HCT116 (cell line): ENCODE results near the gene ZNF438. TPM values are rescaled to one million over a fixed set of nuclear protein-coding genes. Genes with fewer than 3 reads are reported as not detected.

Experiments
- ATAC-seq: fragments of 200-7000 bp; cut with Tn5 transposase; 2 replicates; pipeline ENCODE4 v1.9.1; 2020; ENCODE audit warnings: mild to moderate bottlenecking, moderate library complexity
- BruUV-seq: library from RNA; stranded (reverse); fragments of 400-500 nt; replicated peaks from 2 replicates; lab custom pipeline; 2021; lab: Mats Ljungman, UMichigan
- CTCF ChIA-PET: fragments of 300-600 bp; sonication (Branson Sonifier 250); formaldehyde crosslinking; loops from one replicate; lab custom pipeline; 2021; ENCODE audit warnings: antibody characterized with exemption; lab: Charles Lee
- POLR2A ChIA-PET: fragments of 300-600, 350-600 bp; sonication (Branson Sonifier 250); formaldehyde crosslinking; loops from one replicate; lab custom pipeline; 2021; ENCODE audit warnings: antibody characterized with exemption; lab: Charles Lee
- RAD21 ChIA-PET, 2 experiments: fragments of 300-600 bp; sonication (Branson Sonifier 250); formaldehyde crosslinking; loops; one replicate each; lab custom pipeline; 2023; ENCODE audit warnings: low total read pairs in 2 of 2; ENCODE audit not compliant: uncharacterized antibody in 2 of 2, unreplicated experiment in 2 of 2, low non-redundant PET in 1 of 2; lab: Charles Lee
- DNase-seq: peaks from one replicate; pipeline ENCODE4 v3.0.0-alpha.2; 2010; ENCODE audit warnings: low read depth, low spot score
- H2AFZ ChIP-seq: fragments of 200-600 bp; shearing (Covaris generic), sonication (generic); 2 replicates; pipeline ENCODE4 v1.6.1; 2017; ENCODE audit warnings: low read depth, mixed run types, mixed read lengths, antibody characterized with exemption, low read length; ENCODE audit not compliant: poor library complexity, severe bottlenecking
- H3K27ac ChIP-seq: 2 replicates; pipeline ENCODE4 v1.5.1; 2012; ENCODE audit warnings: low read depth, low read length
- H3K27me3 ChIP-seq: fragments of 200-600 bp; sonication (generic); 2 replicates; pipeline ENCODE4 v1.6.1; 2016; ENCODE audit warnings: mixed run types, low read length, mixed read lengths; ENCODE audit not compliant: insufficient read depth
- H3K36me3 ChIP-seq, 2 experiments: fragments of 200-500 bp in 1 of 2; fragments of 200-600 bp in 1 of 2; sonication (Bioruptor generic) in 1 of 2; sonication (generic) in 1 of 2; 2 replicates each; pipeline versions ENCODE4 v1.5.1 to v1.6.1; 2014 to 2016; ENCODE audit warnings: low read length in 2 of 2, inconsistent platforms in 1 of 2, mixed read lengths in 1 of 2, mixed run types in 1 of 2; ENCODE audit not compliant: insufficient read depth in 2 of 2, control insufficient read depth in 1 of 2
- H3K4me1 ChIP-seq, 2 experiments: fragments of 200-600 bp in 1 of 2; sonication (generic) in 1 of 2; 2 replicates each; pipeline versions ENCODE4 v1.5.1 to v1.6.1; 2012 to 2017; ENCODE audit warnings: low read length in 2 of 2, inconsistent platforms in 1 of 2, mild to moderate bottlenecking in 1 of 2, mixed read lengths in 1 of 2, mixed run types in 1 of 2, moderate library complexity in 1 of 2; ENCODE audit not compliant: insufficient read depth in 2 of 2, control insufficient read depth in 1 of 2
- H3K4me2 ChIP-seq: fragments of 200-600 bp; sonication (generic); 2 replicates; pipeline ENCODE4 v1.6.1; 2017; ENCODE audit warnings: mixed run types, low read length, mixed read lengths
- H3K4me3 ChIP-seq, 2 experiments: fragments of 200-600 bp in 1 of 2; sonication (generic) in 1 of 2; replicated peaks in 1 of 2; 2 replicates each; pipeline ENCODE4 v1.5.1; 2011 to 2016; ENCODE audit warnings: low read length in 2 of 2, control low read depth in 1 of 2, low read depth in 1 of 2, mild to moderate bottlenecking in 1 of 2, mixed read lengths in 1 of 2, mixed run types in 1 of 2
- H3K79me2 ChIP-seq: fragments of 200-600 bp; sonication (generic); 2 replicates; pipeline ENCODE4 v1.6.1; 2017; ENCODE audit warnings: mild to moderate bottlenecking, mixed run types, low read length, moderate library complexity, mixed read lengths; ENCODE audit not compliant: insufficient read depth
- H3K9ac ChIP-seq: fragments of 200-600 bp; sonication (generic); 2 replicates; pipeline ENCODE4 v1.6.1; 2016; ENCODE audit warnings: low read length, mixed read lengths
- H3K9me2 ChIP-seq: fragments of 200-600 bp; sonication (generic), shearing (Covaris generic); 2 replicates; pipeline ENCODE4 v1.6.1; 2017; ENCODE audit warnings: mixed run types, mild to moderate bottlenecking, moderate library complexity; ENCODE audit not compliant: insufficient read depth
- H3K9me3 ChIP-seq, 2 experiments: fragments of 200-500 bp in 1 of 2; fragments of 200-600 bp in 1 of 2; sonication (Bioruptor generic) in 1 of 2; sonication (generic) in 1 of 2; 2 replicates each; pipeline ENCODE4 v1.6.1; 2014 to 2017; ENCODE audit warnings: low read length in 2 of 2, mixed read lengths in 2 of 2, inconsistent platforms in 1 of 2, low read depth in 1 of 2, mild to moderate bottlenecking in 1 of 2, mixed run types in 1 of 2, moderate library complexity in 1 of 2; ENCODE audit not compliant: control insufficient read depth in 1 of 2, insufficient read depth in 1 of 2
- H4K20me1 ChIP-seq: fragments of 200-600 bp; sonication (generic), shearing (Covaris generic); 2 replicates; pipeline ENCODE4 v1.6.1; 2017; ENCODE audit warnings: mixed run types, mild to moderate bottlenecking, moderate library complexity; ENCODE audit not compliant: insufficient read depth
- EGR1 ChIP-seq: IDR thresholded peaks from 2 replicates; pipeline ENCODE4 v1.6.1; 2012; ENCODE audit warnings: low read depth
- ELF1 ChIP-seq: IDR thresholded peaks from 2 replicates; pipeline ENCODE4 v1.6.1; 2012; ENCODE audit warnings: low read depth, borderline replicate concordance
- FOSL1 ChIP-seq: IDR thresholded peaks from 2 replicates; pipeline ENCODE4 v1.6.1; 2012; ENCODE audit warnings: low read depth
- JUND ChIP-seq: IDR thresholded peaks from 2 replicates; pipeline ENCODE4 v1.6.1; 2012
- SIN3A ChIP-seq: IDR thresholded peaks from 2 replicates; pipeline ENCODE4 v1.6.1; 2012; ENCODE audit warnings: low read depth
- SP1 ChIP-seq: IDR thresholded peaks from 2 replicates; pipeline ENCODE4 v1.6.1; 2012; ENCODE audit warnings: low read depth
- SRF ChIP-seq: IDR thresholded peaks from 2 replicates; pipeline ENCODE4 v1.6.1; 2012; ENCODE audit warnings: low read depth
- YY1 ChIP-seq: IDR thresholded peaks from 2 replicates; pipeline ENCODE4 v1.6.1; 2011; ENCODE audit warnings: low read length, low read depth, moderate library complexity, mild to moderate bottlenecking; ENCODE audit not compliant: insufficient replicate concordance; ENCODE audit errors: extremely low read depth
- ZFX ChIP-seq: fragments of 450-650 bp; IDR thresholded peaks from 2 replicates; pipeline ENCODE4 v1.6.1; 2017
- ZNF274 ChIP-seq: fragments of 200-500 bp; sonication (Bioruptor generic); IDR thresholded peaks from 2 replicates; pipeline ENCODE4 v1.6.1; 2014; ENCODE audit warnings: mild to moderate bottlenecking, low read depth, low read length, inconsistent platforms
- intact Hi-C: fragments of 100-400 bp; cut with micrococcal nuclease; formaldehyde crosslinking; loops from 2 replicates; pipeline ENCODE4 v1.10.0; 2022
- total RNA-seq: library from RNA; stranded (reverse); gene quantifications from one replicate; pipeline ENCODE4 v1.2.1, GENCODE V29; 2021; ENCODE audit not compliant: unreplicated experiment
- TF ChIP-seq, protein P1 (sequence below): IDR thresholded peaks from 2 replicates; pipeline ENCODE4 v1.6.1; 2012
- TF ChIP-seq, protein P2 (sequence below), 3 experiments: fragments of 200-600 bp in 1 of 3; sonication (generic) in 1 of 3; IDR thresholded peaks in 2 of 3; conservative IDR thresholded peaks in 1 of 3; 2 replicates each; pipeline ENCODE4 v1.5.1; 2012 to 2017; ENCODE audit warnings: low read depth in 2 of 3, low read length in 2 of 3, antibody characterized with exemption in 1 of 3, borderline replicate concordance in 1 of 3, control low read depth in 1 of 3, mild to moderate bottlenecking in 1 of 3, mixed read lengths in 1 of 3, mixed run types in 1 of 3, moderate library complexity in 1 of 3; ENCODE audit not compliant: insufficient read depth in 1 of 3
- TF ChIP-seq, protein P3 (sequence below): IDR thresholded peaks from 2 replicates; pipeline ENCODE4 v1.6.1; 2012; ENCODE audit warnings: low read depth
- TF ChIP-seq, protein P4 (sequence below): IDR thresholded peaks from 2 replicates; pipeline ENCODE4 v1.6.1; 2012

ZNF438 gene
- total RNA-seq, 1 experiment from 2014 or later: 3.3 TPM

DNA sequence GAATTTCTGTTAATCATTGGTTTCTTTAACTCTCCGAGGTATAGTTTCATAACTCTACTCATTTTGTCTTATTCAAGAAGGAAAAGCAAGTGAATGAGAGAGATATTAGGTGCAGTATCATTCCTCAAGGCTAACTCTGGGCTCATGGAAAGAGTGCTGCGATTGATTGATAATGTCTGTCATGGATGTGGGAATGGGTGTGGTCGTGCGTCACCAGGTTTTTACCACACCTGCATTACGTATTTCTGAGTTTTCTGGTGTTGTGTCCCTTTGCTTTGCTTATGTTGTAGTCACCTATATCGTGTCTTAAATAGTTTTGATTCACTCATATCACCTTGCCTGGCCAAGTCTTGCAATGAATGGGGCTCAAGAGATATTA, 44.9 kb upstream of the ZNF438 start:
- H3K9me2 ChIP-seq: no peaks in the 10 kb centered on the region
- H3K27me3 ChIP-seq: no peaks in the 10 kb centered on the region
- TF ChIP-seq ELF1 (no peak), ZNF274 (no peak), YY1 (no peak), SRF (no peak), FOSL1 (no peak), JUND (no peak), EGR1 (no peak)
- TF ChIP-seq, protein P1, sequence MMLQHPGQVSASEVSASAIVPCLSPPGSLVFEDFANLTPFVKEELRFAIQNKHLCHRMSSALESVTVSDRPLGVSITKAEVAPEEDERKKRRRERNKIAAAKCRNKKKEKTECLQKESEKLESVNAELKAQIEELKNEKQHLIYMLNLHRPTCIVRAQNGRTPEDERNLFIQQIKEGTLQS: no peak
- H3K27ac ChIP-seq: no peak overlapping the region
- H3K9ac ChIP-seq: no peak overlapping the region
- no peak overlapping the region for H3K4me2 ChIP-seq
- H3K9me3 ChIP-seq: no peaks in the 10 kb centered on the region
- H3K4me1 ChIP-seq: peaks cover 0 to 10% of the 10 kb centered on the region in 2 experiments; a peak in 1 of 4 replicates
- intact Hi-C loops: no loop called here
- H2AFZ ChIP-seq: no peak overlapping the region
- ATAC-seq (no peak), DNase-seq (no peak)
- RAD21 ChIA-PET: no interaction called here
- POLR2A ChIA-PET: no interaction called here
- H3K79me2 ChIP-seq: no peaks in the 10 kb centered on the region
- H3K36me3 ChIP-seq: no peaks in the 10 kb centered on the region
- H3K4me3 ChIP-seq: no peak overlapping the region
- CTCF ChIA-PET: no interaction called here
- H4K20me1 ChIP-seq: no peaks in the 10 kb centered on the region
- no TSS peak for BruUV-seq

DNA sequence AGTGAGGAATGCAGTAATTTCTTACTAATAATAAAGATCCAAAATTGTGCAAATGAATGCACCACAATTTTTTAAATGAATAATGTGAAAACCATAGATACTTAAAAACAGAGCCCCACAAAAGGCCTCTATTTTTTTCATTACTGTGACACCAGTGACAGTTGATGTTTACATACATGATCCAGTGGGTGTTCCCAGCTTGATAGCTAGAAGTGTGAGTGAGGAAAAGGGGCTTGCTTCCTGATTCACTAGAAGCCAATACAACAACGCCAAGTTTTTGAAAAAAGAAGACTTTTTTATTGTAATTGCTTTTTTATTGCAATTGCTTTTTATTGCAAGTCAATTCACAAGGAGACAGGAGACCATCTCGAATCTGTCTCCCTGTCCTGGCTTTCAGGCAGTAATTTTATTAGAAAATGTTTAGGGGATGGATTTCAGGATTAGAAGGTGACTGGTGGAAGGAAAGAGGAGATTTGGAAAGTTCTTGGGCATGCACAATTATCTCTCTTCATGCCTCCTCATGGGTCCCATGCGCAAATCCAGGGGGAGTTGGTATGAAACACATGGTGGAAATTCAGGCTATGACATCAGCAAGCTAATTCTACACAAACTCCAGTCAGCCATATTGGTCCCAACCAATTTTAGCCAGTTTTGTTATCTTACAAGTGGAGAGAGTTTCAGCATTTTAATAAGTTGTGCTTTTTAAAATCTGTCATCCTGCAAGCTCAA, 44.4 kb upstream of the ZNF438 start:
- no peak overlapping the region for H2AFZ ChIP-seq
- no peak for DNase-seq
- ATAC-seq: no peak
- no peaks in the 10 kb centered on the region for H3K9me2 ChIP-seq
- no peaks in the 10 kb centered on the region for H4K20me1 ChIP-seq
- POLR2A ChIA-PET: no interaction called here
- CTCF ChIA-PET: no interaction called here
- H3K9ac ChIP-seq: no peak overlapping the region
- RAD21 ChIA-PET: no interaction called here
- no peaks in the 10 kb centered on the region for H3K36me3 ChIP-seq
- H3K27me3 ChIP-seq: no peaks in the 10 kb centered on the region
- intact Hi-C loops: no loop called here
- no TSS peak for BruUV-seq
- no peaks in the 10 kb centered on the region for H3K79me2 ChIP-seq
- H3K27ac ChIP-seq: no peak overlapping the region
- H3K4me3 ChIP-seq: no peak overlapping the region
- H3K9me3 ChIP-seq: no peaks in the 10 kb centered on the region
- H3K4me1 ChIP-seq: peaks cover 0 to 16% of the 10 kb centered on the region in 2 experiments; a peak in 2 of 4 replicates
- peak overlapping the region; percentile 7; the same call in 1 of the 2 replicates for H3K4me2 ChIP-seq
- TF ChIP-seq, protein P2, sequence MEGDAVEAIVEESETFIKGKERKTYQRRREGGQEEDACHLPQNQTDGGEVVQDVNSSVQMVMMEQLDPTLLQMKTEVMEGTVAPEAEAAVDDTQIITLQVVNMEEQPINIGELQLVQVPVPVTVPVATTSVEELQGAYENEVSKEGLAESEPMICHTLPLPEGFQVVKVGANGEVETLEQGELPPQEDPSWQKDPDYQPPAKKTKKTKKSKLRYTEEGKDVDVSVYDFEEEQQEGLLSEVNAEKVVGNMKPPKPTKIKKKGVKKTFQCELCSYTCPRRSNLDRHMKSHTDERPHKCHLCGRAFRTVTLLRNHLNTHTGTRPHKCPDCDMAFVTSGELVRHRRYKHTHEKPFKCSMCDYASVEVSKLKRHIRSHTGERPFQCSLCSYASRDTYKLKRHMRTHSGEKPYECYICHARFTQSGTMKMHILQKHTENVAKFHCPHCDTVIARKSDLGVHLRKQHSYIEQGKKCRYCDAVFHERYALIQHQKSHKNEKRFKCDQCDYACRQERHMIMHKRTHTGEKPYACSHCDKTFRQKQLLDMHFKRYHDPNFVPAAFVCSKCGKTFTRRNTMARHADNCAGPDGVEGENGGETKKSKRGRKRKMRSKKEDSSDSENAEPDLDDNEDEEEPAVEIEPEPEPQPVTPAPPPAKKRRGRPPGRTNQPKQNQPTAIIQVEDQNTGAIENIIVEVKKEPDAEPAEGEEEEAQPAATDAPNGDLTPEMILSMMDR (IDR thresholded peaks at IDR 0.05 in 2 of 3, conservative IDR thresholded peaks at IDR 0.05 in 1 of 3; ENCODE audit: borderline replicate concordance in 1 of 3, insufficient read depth in 1 of 3, low read depth in 2 of 3, low read length in 2 of 3): no peak
- no peak for TF ChIP-seq SRF
- TF ChIP-seq ZFX: no peak
- no peak for TF ChIP-seq SIN3A
- no peak for TF ChIP-seq SP1
- TF ChIP-seq, protein P3, sequence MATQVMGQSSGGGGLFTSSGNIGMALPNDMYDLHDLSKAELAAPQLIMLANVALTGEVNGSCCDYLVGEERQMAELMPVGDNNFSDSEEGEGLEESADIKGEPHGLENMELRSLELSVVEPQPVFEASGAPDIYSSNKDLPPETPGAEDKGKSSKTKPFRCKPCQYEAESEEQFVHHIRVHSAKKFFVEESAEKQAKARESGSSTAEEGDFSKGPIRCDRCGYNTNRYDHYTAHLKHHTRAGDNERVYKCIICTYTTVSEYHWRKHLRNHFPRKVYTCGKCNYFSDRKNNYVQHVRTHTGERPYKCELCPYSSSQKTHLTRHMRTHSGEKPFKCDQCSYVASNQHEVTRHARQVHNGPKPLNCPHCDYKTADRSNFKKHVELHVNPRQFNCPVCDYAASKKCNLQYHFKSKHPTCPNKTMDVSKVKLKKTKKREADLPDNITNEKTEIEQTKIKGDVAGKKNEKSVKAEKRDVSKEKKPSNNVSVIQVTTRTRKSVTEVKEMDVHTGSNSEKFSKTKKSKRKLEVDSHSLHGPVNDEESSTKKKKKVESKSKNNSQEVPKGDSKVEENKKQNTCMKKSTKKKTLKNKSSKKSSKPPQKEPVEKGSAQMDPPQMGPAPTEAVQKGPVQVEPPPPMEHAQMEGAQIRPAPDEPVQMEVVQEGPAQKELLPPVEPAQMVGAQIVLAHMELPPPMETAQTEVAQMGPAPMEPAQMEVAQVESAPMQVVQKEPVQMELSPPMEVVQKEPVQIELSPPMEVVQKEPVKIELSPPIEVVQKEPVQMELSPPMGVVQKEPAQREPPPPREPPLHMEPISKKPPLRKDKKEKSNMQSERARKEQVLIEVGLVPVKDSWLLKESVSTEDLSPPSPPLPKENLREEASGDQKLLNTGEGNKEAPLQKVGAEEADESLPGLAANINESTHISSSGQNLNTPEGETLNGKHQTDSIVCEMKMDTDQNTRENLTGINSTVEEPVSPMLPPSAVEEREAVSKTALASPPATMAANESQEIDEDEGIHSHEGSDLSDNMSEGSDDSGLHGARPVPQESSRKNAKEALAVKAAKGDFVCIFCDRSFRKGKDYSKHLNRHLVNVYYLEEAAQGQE: no peak
- TF ChIP-seq, protein P4, sequence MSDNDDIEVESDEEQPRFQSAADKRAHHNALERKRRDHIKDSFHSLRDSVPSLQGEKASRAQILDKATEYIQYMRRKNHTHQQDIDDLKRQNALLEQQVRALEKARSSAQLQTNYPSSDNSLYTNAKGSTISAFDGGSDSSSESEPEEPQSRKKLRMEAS: no peak
- TF ChIP-seq, protein P1: no peak
